Adrenal gland (tissue), 5 donors: ENCODE data around the gene ROBO2.

ENCODE experiments used
- POLR2A ChIP-seq, 2 donors: fragments of 450-650 bp; IDR thresholded peaks; one replicate each; pipeline ENCODE4 v1.6.1; 2017; ENCODE audit warnings: antibody characterized with exemption in 2 of 2, mild to moderate bottlenecking in 2 of 2, moderate library complexity in 1 of 2
- TF ChIP-seq, protein P1 (sequence below), 6 experiments: fragments of 450-650 bp in 4 of 6; fragments of 200-600 bp in 2 of 6; sonication (generic) in 1 of 6; IDR thresholded peaks; 1 replicate in 5 of 6; 2 replicates in 1 of 6; pipeline versions ENCODE4 v1.5.1 to v1.8.0; 2016 to 2021; ENCODE audit warnings: antibody characterized with exemption in 6 of 6, mild to moderate bottlenecking in 2 of 6, moderate library complexity in 1 of 6
- donor health status: DM: no; HTN: no; CAD: no.

DNA sequence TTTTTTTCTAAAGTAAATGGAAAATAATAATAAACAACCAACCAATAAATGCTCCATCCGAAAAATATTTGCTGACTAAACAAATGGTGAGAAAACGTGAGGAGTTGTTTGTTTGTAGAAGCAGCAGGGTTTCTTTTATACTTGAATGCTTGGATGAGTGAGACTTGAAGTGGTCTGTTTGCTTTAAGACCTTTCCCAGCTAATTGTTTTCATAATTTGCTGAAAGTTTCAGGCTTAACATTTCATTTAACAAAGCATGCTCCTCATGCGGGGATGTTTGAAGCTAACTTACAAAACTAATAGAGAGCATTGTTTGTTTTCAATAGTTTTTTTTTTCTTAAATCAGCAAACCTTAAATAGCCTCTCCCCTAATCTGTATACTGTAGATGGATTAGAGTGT lies 484.6 kb downstream of the ROBO2 start:
- no peak for TF ChIP-seq POLR2A (IDR thresholded peaks at IDR 0.05)
- TF ChIP-seq, protein P1, sequence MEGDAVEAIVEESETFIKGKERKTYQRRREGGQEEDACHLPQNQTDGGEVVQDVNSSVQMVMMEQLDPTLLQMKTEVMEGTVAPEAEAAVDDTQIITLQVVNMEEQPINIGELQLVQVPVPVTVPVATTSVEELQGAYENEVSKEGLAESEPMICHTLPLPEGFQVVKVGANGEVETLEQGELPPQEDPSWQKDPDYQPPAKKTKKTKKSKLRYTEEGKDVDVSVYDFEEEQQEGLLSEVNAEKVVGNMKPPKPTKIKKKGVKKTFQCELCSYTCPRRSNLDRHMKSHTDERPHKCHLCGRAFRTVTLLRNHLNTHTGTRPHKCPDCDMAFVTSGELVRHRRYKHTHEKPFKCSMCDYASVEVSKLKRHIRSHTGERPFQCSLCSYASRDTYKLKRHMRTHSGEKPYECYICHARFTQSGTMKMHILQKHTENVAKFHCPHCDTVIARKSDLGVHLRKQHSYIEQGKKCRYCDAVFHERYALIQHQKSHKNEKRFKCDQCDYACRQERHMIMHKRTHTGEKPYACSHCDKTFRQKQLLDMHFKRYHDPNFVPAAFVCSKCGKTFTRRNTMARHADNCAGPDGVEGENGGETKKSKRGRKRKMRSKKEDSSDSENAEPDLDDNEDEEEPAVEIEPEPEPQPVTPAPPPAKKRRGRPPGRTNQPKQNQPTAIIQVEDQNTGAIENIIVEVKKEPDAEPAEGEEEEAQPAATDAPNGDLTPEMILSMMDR (IDR thresholded peaks at IDR 0.05): no peak
